Mucosa of gallbladder (tissue), 1 donor: Measurements from ENCODE around the gene PRSS53. TPM values are rescaled to one million over a fixed set of nuclear protein-coding genes. Genes with fewer than 3 reads are reported as not detected.

Experiments used
- DNase-seq: peaks from one replicate; pipeline ENCODE4 v3.0.0-alpha.2; 2020; ENCODE audit warnings: low spot score
- total RNA-seq: library from RNA; stranded (reverse); gene quantifications from one replicate; pipeline ENCODE4 v1.2.1, GENCODE V29; 2021
- donor health status: DM: no; HTN: no; CAD: no.

The PRSS53 gene
- total RNA-seq, 1 donor from 2014 or later, result 4.5 TPM

DNA sequence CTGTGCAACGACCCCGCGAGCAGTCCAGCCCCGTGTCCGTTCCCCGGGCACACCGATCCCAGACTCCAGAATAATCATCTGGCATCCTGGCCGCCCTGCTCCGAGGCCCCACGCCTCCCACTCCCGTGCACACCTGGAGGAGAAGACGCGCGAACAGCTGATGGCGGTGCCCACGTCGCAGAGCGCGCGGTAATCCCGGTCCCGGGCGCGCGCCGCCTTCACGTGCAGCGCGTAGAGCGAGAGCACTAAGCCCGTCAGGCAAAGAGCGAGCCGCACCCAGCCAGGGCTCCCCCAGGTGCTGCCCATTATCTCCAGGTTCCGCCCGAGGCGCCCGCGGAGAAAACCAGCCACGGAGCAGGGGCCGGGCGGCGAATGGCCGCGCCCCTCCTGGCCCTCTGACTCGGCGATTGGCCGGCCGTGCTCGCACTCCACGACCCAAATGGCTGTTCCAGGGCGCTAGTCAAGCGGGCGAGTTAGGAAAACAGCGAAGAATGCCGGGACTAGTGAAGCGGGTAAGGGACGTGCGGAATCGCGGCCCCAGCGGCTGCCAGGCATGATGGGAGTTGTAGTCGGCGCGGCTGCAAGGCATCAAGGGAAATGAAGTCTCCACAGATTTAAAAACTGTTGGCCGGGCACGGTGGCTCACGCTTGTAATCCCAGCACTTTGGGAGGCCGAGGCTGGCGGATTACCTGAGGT is 5.8 kb upstream of the PRSS53 start, which contains the start of gene VKORC1:
Gene VKORC1 (minus strand): TSS at position 374 of the 697 bp plus-strand sequence. CDS start 68 bp downstream, at position 306.
- peak; percentile 97 for DNase-seq

DNA sequence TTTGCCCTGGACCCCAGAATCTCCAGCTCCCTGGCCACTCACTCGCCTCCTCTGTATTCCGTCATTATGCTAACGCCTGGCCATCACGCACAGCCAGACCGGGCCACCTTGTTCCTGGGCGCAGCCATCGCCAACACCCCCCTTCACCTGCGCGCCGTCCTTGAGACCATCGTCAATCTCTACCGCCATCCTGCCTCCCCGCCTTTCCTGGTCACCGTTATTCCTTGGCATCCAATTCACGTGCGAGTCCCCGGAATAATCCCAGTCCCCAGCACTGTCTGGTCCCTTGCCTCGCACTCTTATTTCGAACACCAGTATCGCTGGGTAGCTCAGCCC is 5.3 kb upstream of the PRSS53 start:
- DNase-seq, result no peak

DNA sequence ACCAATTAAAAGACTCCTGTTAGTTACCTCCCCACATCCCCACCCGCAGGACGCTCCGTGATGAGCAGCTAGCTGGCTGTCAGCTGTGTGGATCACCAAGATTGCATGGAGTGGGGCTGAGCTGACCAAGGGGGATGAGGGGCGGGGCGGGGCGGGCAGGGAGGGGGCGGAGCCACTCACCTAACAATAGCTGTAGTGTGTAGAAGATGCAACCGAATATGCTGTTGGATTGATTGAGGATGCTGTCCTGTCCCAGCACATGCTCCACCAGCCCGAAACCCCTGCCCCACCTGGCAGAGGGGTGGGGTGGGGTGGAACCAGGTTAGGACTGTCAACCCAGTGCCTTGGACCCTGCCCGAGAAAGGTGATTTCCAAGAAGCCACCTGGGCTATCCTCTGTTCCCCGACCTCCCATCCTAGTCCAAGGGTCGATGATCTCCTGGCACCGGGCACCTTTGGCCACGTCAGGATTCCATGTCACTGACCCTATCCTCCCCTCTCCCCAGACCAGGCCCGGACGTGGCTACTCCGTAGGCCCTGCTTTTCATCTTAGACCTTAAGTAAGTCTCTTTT is 4.5 kb upstream of the PRSS53 start:
- DNase-seq, result no peak

DNA sequence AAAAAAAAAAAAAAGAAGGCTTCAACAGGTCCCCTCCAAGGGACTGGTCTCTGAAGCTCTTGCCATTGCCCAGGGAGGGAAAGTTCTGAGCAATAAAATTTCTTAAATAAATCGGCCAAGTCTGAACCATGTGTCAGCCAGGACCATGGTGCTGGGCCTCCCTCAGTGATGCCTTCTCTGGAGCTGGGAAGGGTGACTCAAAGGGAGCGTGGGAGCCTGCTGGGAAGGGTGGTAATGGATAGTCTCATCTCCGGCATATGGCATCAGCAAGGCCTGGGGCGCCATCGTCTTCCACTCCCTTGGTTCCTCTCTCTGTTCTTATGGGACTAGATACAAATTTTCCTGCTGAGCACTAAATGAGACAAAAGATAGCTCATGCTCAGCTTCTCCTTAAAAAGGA is 3.6 kb upstream of the PRSS53 start:
- DNase-seq, result no peak

DNA sequence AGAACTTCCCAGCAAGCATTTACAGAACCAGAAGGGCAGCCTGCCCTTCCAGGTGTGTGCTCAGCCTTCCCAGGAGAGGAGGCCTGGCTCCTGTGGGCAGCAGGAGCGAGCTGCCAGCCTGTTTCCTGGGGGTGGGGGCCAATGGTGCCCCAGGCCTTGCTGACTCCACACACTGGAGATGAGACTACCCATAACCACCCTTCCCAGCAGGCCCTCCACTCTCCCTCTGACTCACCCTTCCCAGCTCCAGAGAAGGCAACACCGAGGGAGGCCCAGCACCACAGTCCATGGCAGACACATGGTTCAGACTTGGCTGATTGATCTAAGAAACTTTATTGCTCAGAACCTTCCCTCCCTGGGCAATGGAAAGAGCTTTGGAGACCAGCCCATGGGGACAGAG is 1.8 kb upstream of the PRSS53 start:
- DNase-seq, result no peak

DNA sequence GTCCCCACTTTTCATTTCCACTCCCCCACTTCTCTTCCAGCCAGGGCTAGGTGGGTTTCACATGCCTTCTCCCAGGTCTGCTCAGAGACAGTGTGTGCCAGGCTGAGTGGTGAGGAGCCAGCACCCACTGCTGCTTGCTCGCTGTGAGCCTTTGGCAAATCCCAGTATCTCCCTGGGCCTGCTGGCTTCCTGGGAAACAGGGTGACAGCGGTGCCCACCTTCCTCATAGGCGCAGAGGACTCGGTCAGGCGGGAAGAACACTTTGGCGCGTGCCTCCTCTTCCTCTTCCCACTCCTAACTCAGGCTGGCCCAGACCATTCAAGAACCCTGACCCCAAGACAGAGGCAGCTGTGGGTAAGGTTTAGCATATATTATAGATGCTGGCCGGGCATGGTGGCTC is 456 bp upstream of the PRSS53 start:
- DNase-seq, result no peak

DNA sequence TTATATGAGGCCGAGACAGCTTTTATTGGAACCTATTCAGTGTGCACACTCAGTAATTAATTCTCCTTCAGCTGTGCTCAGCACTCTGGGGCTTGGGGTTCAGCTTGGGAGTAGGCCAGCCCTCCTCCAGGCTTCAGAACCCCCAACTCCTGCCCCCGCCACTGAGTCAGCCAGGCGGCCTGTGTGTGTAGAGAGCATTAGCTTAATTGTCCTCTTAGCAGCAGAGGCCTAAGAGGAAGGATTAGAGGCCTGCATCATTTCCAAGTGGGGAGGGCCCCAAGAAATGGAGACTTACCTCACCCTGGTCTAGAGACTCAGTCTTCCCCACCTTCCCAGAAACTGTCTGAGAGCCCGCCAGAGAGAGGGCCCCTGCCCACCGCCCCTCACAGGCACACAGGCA is 772 bp downstream of the PRSS53 start:
- no peak for DNase-seq

DNA sequence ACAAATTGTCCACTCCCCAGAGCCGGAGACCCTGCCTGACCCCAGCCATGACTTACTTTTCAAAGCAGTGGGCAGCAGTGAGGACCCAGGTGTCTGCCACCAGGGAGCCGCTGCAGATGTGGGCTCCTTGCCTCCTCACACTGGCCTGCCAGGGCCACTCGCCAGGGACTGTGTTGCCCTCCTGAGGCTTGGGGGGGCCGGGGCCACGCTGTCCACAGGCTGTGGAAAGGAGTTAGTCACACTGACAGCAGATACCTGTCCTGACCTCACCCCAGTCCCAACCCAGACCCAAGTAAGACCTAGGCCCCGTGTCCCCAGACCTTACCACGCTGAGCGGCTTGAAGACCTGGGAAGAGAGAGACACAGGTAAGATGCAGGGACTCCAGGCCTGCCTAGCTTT is 1.3 kb downstream of the PRSS53 start:
- no peak for DNase-seq

DNA sequence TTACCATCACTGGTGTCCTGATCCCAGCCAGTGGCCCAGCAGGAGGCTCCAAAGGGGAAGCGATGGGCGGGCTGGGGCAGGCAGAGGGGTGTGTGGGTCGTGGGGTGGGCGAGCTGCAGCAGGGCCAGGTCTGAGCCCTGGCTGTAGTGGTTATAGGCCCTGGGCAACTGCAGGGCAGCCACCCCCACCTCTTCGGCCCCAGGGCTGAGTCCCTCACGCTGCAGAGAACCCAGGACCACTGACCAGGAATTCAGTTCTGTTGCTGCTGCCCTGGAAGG is 2.2 kb downstream of the PRSS53 start:
- no peak for DNase-seq

DNA sequence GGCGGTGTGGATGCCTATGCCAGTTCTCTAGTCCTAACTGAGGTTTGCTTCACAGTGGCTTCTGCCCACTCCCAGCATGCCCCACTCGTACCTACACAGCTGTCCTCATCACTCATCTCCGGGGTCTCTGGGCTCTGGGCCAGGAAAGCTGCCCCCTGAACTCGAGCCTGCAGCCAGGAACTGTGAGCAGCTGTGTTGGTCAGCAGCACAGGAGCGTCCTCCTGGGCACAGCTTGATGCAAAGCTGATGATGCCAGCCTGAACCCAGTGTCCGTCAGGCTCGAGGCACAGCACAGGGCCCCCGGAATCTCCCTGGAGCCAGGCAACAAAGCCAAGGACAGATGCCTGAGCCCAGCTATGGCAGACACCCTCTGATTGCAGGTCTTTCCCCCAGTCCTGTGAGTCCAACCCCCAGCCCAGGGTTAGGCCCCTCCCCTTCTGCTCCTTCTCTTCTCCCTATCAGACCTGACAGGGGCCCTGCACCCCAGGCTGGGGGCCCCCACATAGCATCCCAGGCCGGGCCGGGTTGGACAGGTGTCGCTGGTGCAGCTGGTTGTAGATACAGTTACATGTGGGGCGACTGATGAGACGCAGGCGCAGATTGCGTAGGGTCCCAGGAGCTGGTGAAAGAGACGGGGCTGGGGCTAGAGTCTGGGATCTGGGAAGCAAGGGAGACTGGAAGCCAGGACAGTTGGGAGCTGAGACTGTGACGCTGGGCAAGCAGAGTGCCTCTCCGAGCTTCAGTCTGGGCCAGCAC is 2.7 kb downstream of the PRSS53 start:
- DNase-seq, result no peak

DNA sequence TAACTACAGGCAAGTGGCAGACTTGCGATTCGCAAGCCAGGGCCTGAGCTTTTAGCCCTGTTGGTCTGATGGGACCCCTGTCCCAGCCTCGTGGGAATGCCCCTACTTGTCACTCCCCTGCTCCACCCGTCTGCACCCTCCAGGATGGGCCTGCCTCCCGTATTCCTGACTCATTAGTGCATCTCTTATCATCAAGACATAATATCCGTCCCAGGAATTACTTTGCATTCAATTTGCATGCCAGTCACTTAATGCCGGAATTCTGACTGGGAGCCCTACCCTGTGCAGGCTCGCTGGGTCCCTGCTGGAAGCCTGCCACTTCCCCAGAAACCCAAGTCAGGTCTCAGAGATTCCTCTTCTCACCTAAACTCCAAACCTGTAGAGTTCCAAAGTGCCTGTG is 3.3 kb downstream of the PRSS53 start:
- DNase-seq, result no peak

DNA sequence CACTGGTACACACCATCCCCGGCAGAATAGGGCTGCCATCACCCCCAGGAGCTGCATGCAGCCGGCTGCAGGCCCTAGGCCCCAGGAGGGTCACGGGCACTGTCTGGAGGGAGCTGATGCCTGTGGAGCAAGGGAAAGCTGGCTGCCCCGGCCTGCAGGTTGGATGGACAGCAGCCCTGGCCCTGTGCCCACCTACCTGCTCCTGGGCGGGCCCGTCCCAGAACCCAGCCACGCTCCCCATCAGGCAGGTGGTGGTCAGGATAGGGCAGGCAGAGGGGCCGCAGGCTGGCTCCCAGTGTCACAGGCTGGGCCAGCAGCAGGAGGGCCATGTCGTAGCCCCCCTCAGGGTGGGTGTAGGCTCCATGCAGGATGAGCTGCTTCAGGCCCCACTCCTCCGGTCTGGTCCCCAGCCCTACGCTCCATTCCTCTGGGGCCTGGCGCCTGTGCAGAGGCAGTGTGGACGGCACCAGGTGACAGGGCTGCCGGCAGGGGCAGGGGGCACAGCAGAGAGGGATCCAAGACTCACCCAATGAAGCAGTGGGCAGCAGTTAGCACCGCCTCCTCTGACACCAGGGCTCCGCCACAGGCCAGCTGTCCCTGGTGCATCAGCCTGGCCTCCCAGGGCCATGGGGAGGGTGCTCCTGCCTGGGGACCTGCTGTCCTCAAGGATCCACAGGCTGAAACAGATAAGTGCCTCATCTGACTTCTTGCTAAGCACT is 4.0 kb downstream of the PRSS53 start:
- no peak for DNase-seq

DNA sequence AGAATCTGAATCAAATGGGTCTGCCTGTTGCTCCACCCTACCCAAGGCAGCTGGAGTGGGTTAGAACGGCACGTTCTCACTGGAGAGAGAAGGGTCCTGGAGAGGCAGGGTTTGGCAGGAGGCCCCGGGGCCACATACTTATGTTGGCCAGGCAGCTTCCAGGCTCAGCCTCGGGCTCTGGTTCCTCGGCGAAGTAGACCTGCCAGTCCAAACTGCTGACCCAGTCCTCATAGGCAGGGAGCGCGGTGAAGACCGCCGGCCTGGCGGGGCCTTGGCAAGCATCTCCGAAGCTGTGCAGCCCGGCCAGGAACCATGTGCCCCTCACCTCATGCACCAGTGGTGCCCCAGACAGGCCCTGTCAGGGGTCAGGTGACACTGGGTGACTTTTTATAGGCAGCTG is 4.8 kb downstream of the PRSS53 start:
- no peak for DNase-seq

DNA sequence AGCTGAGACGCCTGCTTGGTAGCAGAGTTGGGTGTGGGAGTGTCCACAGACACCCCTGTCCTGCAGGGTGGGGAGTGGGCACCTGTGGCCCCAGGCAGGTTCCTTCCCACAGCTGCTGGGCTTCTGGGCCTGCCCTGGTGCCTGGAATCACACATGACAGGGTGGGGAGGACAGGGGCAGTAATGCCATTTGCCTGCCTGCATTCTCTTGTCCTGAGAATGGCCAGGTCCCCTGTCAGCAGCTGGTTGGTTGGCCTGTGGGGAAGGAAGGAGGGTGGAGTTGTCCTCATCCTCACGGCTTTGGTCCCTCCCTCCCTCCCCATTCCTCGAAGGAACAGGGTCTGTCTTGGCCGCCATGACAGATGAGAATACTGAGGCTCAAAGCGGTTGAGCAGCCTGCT is 5.2 kb downstream of the PRSS53 start:
- DNase-seq, result no peak

DNA sequence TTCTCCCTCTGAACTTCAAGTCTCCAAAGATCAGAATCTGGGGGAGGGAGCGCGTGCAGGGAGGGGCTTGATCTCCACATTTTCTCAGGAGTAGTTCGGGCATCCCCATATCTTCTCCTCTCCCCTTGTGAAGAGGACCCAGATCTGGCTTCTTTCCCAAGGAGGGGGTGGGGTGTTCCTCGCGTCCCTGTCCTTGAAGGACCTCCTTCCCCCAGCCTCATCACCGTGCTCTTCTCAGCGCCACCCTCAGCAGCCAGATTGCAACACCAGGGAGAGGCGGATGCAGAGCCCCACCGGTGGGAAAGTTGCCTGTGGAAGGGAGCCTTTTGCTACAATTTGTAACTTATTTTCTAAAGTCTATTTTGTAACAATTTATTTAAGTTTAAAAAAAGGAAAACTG is 5.7 kb downstream of the PRSS53 start:
- DNase-seq, result no peak

DNA sequence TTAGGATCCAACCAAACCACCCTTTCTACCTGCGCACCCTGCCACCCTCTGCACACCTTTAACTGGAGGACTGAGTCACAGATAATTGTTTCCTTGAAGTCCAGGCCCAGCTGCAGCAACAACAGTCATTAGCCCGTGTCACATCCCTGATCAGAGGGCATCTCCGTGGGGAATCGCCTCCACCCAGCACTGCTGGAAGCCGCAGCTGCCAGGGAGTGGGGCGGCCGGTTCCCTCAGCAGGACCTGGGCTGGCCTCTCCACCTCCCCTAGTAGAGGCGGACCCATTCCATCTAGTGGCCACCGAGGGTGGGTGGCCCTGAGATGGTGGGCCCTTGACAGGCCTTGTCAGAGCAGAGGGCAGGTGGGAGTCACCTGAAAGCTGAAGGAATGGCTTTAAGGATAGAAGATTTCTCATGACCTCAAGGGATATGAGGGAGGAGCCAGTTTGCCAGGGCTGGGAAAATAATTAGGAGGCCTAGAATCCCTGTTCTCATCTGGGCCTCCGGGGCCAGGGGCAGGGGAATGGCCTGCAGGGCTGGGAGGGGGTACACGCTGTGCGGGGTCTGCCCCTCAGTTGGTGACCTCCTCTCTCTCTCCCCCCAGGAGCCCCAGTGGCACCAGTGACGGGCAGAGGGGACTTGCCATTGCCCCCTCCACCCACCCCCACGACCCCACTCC is 6.2 kb downstream of the PRSS53 start:
- no peak for DNase-seq

DNA sequence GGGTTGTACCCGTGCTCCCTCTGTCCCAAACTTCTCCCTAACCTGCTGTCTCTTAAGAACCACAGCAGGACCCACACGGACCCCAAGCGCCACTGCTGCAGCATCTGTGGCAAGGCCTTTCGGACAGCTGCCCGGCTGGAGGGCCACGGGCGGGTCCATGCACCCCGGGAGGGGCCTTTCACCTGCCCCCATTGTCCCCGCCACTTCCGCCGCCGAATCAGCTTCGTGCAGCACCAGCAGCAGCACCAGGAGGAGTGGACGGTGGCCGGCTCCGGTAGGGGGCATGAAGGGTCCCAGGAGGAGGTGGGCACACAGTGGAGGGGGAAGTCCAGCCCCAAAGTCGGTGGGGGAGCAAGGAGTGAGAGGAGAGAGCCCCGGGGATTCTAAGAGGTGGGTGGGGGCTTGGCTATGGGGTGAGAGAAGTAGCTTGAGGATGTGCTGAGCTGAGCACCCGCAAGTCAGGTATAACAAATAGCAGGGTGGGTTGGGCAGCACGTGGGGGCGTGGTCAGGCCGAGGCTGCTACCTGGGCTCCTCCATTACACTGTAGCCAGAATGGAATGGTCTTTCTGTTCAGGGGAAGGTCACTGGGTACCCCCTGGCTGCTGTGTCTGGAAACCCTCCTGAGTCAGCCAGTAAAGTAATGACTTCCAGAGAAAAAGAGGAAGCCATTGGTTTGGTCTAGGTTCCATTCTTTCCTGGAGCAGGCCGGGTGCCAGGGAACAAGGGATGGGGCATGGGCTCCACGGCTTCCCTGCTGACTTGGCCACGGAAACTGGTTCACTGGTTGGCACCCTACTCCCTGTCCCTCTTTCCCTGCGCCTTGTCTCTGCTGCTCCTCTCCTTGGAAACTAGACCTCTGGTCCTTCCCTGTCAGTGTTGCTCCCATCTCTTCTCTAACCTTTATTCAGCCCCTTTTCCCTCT is 7.1 kb downstream of the PRSS53 start:
- no peak for DNase-seq

DNA sequence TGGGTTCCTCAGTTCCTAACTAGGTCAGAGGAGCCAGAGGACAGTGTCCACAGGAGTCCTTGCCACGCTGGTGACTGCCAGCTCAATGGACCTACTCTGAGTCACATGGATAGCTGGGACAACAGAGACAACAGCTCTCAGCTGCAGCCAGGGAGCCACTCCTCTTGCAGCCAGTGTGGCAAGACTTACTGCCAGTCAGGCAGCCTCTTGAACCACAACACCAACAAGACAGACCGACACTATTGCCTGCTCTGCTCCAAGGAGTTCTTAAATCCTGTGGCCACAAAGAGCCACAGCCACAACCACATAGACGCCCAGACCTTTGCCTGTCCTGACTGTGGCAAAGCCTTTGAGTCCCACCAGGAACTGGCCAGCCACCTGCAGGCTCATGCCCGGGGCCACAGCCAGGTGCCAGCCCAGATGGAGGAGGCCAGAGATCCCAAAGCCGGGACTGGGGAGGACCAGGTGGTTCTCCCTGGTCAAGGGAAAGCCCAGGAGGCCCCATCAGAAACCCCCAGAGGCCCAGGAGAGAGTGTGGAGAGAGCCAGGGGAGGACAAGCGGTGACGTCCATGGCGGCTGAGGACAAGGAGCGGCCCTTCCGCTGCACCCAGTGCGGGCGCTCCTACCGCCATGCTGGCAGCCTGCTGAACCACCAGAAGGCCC is 7.9 kb downstream of the PRSS53 start:
- no peak for DNase-seq

DNA sequence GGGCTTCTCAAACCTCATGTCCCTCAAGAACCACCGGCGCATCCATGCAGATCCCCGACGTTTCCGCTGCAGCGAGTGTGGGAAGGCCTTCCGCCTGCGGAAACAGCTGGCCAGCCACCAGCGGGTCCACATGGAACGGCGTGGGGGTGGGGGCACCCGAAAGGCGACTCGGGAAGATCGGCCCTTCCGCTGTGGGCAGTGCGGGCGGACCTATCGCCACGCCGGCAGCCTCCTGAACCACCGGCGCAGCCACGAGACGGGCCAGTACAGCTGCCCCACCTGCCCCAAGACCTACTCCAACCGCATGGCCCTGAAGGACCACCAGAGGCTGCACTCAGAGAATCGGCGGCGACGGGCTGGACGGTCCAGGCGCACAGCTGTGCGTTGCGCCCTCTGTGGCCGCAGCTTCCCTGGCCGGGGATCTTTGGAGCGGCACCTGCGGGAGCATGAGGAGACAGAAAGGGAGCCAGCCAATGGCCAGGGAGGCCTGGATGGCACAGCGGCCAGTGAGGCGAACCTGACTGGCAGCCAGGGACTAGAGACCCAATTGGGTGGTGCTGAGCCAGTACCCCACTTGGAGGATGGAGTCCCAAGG is 8.6 kb downstream of the PRSS53 start:
- no peak for DNase-seq

DNA sequence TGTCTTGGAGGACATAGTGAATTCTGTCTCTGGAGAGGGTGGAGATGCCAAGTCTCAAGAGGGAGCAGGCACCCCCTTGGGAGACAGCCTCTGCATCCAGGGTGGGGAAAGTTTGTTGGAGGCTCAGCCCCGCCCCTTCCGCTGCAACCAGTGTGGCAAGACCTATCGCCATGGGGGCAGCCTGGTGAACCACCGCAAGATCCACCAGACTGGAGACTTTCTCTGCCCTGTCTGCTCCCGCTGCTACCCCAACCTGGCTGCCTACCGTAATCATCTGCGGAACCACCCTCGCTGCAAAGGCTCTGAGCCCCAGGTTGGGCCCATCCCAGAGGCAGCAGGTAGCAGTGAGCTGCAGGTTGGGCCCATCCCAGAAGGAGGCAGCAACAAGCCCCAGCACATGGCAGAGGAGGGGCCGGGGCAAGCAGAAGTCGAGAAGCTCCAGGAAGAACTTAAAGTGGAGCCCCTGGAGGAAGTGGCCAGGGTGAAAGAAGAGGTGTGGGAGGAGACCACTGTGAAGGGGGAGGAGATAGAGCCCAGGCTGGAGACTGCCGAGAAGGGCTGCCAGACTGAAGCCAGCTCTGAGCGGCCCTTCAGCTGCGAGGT is 9.3 kb downstream of the PRSS53 start:
- DNase-seq, result no peak
